ENCODE results near the gene ADCY9. TPM values are rescaled to one million over a fixed set of nuclear protein-coding genes. Genes with fewer than 3 reads are reported as not detected.
A peak's percentile ranks its signal among the peaks of the same experiment; 100 is the strongest.

ADCY9 gene
- total RNA-seq, 1 donor from 2014 or later: 43.2 TPM

DNA sequence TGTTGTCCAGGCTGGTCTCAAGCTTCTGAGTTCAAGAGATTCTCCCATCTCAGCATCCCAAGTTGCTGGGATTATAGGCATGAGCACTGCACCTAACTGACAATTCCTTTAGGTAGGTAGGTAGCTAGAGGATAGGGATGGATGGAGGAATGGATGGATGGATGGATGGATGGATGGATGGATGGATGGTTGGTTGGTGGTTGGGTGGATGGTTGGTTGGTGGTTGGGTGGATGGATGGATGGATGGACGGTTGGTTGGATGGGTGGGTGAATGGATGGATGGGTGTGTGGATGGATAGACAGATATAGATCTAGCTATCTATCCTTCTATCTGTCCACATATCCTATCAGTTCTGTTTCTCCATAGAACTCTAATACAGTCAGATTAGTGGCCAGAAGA, 19.3 kb upstream of the ADCY9 start:
- DNase-seq (no peak), ATAC-seq (no peak)
- no peaks in the 10 kb centered on the region for H3K36me3 ChIP-seq
- intact Hi-C loops (cut with DNase I): no loop called here
- H3K27me3 ChIP-seq (ENCODE audit: low read depth): no peaks in the 10 kb centered on the region
- no peak overlapping the region for H3K4me3 ChIP-seq
- H3K27ac ChIP-seq: peak overlapping the region; percentile 77
- H3K9me3 ChIP-seq: no peaks in the 10 kb centered on the region
- TF ChIP-seq, protein P1, sequence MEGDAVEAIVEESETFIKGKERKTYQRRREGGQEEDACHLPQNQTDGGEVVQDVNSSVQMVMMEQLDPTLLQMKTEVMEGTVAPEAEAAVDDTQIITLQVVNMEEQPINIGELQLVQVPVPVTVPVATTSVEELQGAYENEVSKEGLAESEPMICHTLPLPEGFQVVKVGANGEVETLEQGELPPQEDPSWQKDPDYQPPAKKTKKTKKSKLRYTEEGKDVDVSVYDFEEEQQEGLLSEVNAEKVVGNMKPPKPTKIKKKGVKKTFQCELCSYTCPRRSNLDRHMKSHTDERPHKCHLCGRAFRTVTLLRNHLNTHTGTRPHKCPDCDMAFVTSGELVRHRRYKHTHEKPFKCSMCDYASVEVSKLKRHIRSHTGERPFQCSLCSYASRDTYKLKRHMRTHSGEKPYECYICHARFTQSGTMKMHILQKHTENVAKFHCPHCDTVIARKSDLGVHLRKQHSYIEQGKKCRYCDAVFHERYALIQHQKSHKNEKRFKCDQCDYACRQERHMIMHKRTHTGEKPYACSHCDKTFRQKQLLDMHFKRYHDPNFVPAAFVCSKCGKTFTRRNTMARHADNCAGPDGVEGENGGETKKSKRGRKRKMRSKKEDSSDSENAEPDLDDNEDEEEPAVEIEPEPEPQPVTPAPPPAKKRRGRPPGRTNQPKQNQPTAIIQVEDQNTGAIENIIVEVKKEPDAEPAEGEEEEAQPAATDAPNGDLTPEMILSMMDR (IDR thresholded peaks at IDR 0.05): no peak
- H3K4me1 ChIP-seq: no peaks in the 10 kb centered on the region

DNA sequence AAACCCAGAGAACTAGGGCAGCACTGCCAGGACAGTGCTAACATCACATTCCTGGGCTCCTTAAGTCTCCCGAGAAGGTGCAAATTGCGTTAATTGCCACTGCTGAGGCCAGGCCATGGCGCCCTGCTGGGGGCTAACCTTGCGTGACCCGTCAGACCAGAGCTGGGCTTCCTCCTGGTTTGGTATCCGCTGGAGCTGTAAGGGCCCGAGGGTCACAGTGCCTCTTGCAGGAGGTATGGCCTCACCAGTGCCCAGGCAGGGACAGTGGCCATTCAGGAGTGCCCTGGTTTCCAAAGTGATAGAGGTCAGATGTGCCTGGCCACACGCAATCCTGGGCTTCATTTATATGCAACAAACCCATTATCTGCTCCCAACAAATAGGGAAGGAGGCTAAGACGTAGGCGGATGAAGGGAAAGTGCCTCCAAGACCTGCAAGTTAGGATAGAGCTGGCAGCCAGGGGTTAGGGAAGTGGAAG, 17.7 kb upstream of the ADCY9 start:
- H3K27me3 ChIP-seq (ENCODE audit: low read depth): no peaks in the 10 kb centered on the region
- TF ChIP-seq, protein P1 (IDR thresholded peaks at IDR 0.05): no peak
- H3K36me3 ChIP-seq: no peaks in the 10 kb centered on the region
- no peak for ATAC-seq
- no peaks in the 10 kb centered on the region for H3K9me3 ChIP-seq
- no peak for DNase-seq
- H3K4me3 ChIP-seq: no peak overlapping the region
- no peak overlapping the region for H3K27ac ChIP-seq
- intact Hi-C loops (cut with DNase I): no loop called here
- H3K4me1 ChIP-seq: no peaks in the 10 kb centered on the region

DNA sequence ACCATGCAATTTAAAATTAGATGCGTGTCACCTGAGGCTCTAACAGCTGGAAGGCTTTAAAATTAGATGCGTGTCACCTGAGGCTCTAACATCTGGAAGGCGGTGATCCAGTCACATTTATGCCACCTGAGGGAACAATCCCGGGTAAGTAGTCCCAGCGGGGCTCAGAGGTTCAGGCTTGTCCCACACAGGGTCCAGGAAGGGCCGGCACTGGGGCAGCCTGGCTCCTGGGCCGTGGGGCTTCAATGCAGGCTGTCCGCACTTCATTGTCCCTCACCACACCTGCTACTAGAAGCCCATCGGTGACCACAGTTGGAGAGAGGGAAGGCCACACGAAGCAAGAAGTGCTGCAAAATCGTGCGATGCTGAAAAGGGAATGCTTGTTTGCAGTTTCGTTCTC, 15.4 kb upstream of the ADCY9 start:
- ATAC-seq (no peak), DNase-seq (no peak)
- Histone ChIP-seq H3K36me3 (no peaks in the 10 kb centered on the region), H3K4me3 (no peak overlapping the region), H3K4me1 (no peaks in the 10 kb centered on the region), H3K9me3 (no peaks in the 10 kb centered on the region), H3K27ac (no peak overlapping the region), H3K27me3 (ENCODE audit: low read depth) (no peaks in the 10 kb centered on the region)
- intact Hi-C loops (cut with DNase I): no loop called here
- TF ChIP-seq, protein P1 (IDR thresholded peaks at IDR 0.05): no peak

DNA sequence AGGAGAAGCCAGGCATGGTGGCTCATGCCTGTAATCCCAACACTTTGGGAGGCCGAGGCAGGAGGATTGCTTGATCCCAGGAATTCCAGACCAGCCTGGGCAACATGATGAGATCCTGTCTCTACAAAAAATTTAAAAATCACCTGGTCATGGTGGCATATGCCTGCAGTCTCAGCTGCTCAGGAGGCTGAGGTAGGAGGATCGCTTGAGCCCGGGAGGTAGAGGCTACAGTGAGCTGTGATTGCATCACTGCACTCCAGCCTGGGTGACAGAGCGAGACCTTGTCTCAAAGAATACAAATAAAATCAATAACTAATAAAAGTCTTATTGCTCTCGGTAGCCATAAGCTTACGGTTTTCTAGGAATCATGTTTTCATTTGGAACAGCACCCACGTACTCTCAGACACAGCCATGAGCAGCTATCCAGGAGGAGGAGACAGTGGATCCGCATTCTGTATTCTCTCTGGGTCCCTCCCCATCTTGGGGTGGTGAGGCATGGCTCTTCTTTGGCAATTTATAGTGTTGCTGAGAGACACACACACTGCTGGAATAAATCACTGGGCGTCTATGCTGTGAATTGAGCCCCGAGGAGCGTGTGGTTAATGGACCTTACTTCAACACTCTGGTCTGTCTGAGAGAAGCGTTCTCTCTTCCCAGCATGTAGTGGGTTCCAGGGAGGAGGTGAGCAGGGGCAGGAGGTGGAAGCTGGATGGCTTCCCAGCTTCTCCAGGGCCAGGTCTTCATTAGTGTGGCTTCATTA, 8.5 kb upstream of the ADCY9 start:
- H3K4me3 ChIP-seq: no peak overlapping the region
- no peaks in the 10 kb centered on the region for H3K36me3 ChIP-seq
- no peaks in the 10 kb centered on the region for H3K4me1 ChIP-seq
- TF ChIP-seq, protein P1 (IDR thresholded peaks at IDR 0.05): no peak
- H3K9me3 ChIP-seq: no peaks in the 10 kb centered on the region
- no peaks in the 10 kb centered on the region for H3K27me3 ChIP-seq (ENCODE audit: low read depth)
- no peak for ATAC-seq
- DNase-seq: no peak
- intact Hi-C loops (cut with DNase I): no loop called here
- H3K27ac ChIP-seq: no peak overlapping the region

DNA sequence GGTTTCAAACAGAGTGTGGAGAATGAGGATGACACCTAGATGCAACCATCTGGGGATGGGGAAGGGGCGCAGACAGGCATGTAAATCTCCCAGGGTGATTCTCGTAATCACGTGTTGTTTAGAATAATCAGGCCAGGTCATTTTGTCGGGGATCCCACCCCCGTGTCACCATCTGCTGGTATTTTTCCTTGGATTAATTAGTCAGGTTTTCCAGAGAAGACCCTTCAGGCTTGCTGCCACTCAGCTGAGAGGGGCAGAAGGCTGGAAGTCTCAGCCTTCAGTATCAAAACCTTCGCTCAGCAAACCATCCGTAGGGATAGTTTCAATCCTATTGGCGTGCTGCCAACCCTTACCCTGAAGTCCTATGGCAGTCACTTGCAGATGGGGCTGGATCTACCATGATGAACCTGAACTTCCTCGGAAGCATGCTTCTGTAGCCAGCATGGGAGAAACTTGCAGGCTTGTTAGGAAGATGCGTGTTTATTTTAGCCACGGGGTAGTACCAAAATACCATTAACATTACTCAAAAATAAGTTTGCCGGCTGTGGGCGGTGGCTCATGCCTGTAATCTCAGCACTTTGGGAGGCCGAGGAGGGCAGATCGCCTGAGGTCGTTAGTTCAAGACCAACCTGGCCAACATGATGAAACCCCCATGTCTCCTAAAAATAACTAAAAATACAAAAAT, 7.5 kb upstream of the ADCY9 start:
- Histone ChIP-seq H3K36me3 (no peaks in the 10 kb centered on the region), H3K27me3 (ENCODE audit: low read depth) (no peaks in the 10 kb centered on the region), H3K4me3 (no peak overlapping the region), H3K9me3 (no peaks in the 10 kb centered on the region), H3K4me1 (no peaks in the 10 kb centered on the region), H3K27ac (no peak overlapping the region)
- intact Hi-C loops (cut with DNase I): no loop called here
- DNase-seq (no peak), ATAC-seq (no peak)
- TF ChIP-seq, protein P1 (IDR thresholded peaks at IDR 0.05): no peak
